ENCODE measurements around the gene KIF13A. TPM values are rescaled to one million over a fixed set of nuclear protein-coding genes. Genes with fewer than 3 reads are reported as not detected.

The KIF13A gene
- total RNA-seq, 1 experiment from 2014 or later = 52.2 TPM

DNA sequence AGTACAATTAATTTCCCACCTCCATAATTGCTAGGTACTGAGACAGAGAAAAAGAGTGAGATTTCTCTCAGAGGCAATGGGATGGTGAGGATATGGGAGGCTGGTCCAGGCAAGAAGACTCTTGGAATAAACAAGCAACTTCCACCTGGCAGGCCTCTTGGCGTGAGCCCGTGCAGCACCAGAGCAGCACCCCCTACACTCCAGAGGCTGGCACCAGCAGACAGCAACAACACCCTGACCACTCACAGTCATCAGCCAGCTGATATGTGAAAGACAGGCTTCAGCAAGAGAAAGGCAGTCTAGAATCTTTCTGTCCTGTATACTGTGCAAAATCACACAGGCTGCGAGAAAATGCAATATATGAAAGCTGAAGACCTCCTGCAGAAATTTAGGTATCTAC lies 59.7 kb downstream of the KIF13A start:
- Histone ChIP-seq H3K4me1 (replicated peaks; ENCODE audit: insufficient read depth) (peaks cover 44% of the 10 kb centered on the region), H3K36me3 (ENCODE audit: low read depth) (no peaks in the 10 kb centered on the region; the same call in 1 of the 2 replicates), H3K79me2 (ENCODE audit: low read depth) (peaks cover 55% of the 10 kb centered on the region), H3K4me3 (no peak overlapping the region), H4K20me1 (ENCODE audit: insufficient read depth) (no peaks in the 10 kb centered on the region), H3K27me3 (ENCODE audit: insufficient read depth, low read depth) (no peaks in the 10 kb centered on the region), H2AFZ (no peak overlapping the region), H3K9me3 (ENCODE audit: insufficient read depth, low read depth) (no peaks in the 10 kb centered on the region), H3K4me2 (no peak overlapping the region), H3K27ac (no peak overlapping the region), H3K9me2 (ENCODE audit: insufficient read depth) (no peaks in the 10 kb centered on the region), H3F3A (ENCODE audit: insufficient read depth, low read depth) (peaks cover 13% of the 10 kb centered on the region; the same call in 1 of the 2 replicates)
- no peak for TF ChIP-seq CTCF (conservative IDR thresholded peaks at IDR 0.05)
- no peak for DNase-seq
- BruUV-seq (replicated peaks) = no TSS peak
- ChIA-PET POLR2A (ENCODE audit: unreplicated experiment) (no interaction called here), CTCF (no interaction called here)
- intact Hi-C loops (cut with micrococcal nuclease; ENCODE audit: unreplicated experiment) = no loop called here

DNA sequence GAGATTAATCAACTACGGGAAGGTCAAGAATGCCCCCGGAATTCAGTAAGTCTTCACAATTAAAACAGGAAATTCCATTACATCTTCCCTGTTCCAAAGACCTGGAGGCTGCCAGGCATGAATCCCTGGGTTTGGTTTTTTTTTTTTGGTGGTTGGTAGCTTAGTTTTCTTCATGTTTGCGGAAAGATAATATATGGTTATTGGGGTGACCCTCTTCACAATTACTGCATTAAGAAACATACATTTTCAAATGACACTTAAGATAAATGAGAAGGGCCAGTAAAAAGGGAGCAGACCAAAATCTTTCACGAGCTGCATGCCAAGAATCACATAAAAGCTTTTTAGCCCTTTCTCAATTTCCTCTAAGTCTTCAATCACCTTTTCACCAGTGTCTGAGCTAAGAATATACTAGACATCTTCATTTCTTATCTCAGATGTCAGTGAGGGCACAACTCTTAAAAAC lies 64.0 kb downstream of the KIF13A start:
- Histone ChIP-seq H3K79me2 (ENCODE audit: low read depth) (peaks cover 42% of the 10 kb centered on the region), H2AFZ (no peak overlapping the region), H3K27ac (no peak overlapping the region), H4K20me1 (ENCODE audit: insufficient read depth) (no peaks in the 10 kb centered on the region), H3F3A (ENCODE audit: insufficient read depth, low read depth) (no peaks in the 10 kb centered on the region), H3K9me2 (ENCODE audit: insufficient read depth) (no peaks in the 10 kb centered on the region), H3K4me3 (no peak overlapping the region), H3K36me3 (ENCODE audit: low read depth) (no peaks in the 10 kb centered on the region), H3K4me1 (replicated peaks; ENCODE audit: insufficient read depth) (peaks cover 4% of the 10 kb centered on the region; the same call in 1 of the 2 replicates), H3K27me3 (ENCODE audit: insufficient read depth, low read depth) (no peaks in the 10 kb centered on the region), H3K9me3 (ENCODE audit: insufficient read depth, low read depth) (no peaks in the 10 kb centered on the region), H3K4me2 (no peak overlapping the region)
- DNase-seq = no peak
- ChIA-PET POLR2A (ENCODE audit: unreplicated experiment) (no interaction called here), CTCF (interaction anchor here (0.6 kb wide), 1 partner anchor 315 kb away, joined by 3 read pairs; no protein-coding TSS in a partner anchor)
- BruUV-seq (replicated peaks) = no TSS peak
- no peak for TF ChIP-seq EZH2 (IDR thresholded peaks at IDR 0.05; ENCODE audit: low read depth)
- no peak for TF ChIP-seq CTCF (conservative IDR thresholded peaks at IDR 0.05)
- intact Hi-C loops (cut with micrococcal nuclease; ENCODE audit: unreplicated experiment) = no loop called here

- no TSS peak for BruUV-seq (replicated peaks)
- peaks cover 26% of the 10 kb centered on the region for H3K79me2 ChIP-seq (ENCODE audit: low read depth)
- CTCF ChIA-PET = interaction anchor here (0.6 kb wide), 2 partner anchors 178 to 193 kb away, joined by 3 read pairs; no protein-coding TSS in a partner anchor
Measured at GRCh38 chr6:17921454-17921853, 66.0 kb downstream of the KIF13A start.

More at GRCh38 chr6:17921454-17921853, 66.0 kb downstream of the KIF13A start:
- Histone ChIP-seq H3K27ac (no peak overlapping the region), H2AFZ (no peak overlapping the region), H3K4me1 (replicated peaks; ENCODE audit: insufficient read depth) (no peaks in the 10 kb centered on the region), H3K27me3 (ENCODE audit: insufficient read depth, low read depth) (no peaks in the 10 kb centered on the region), H4K20me1 (ENCODE audit: insufficient read depth) (no peaks in the 10 kb centered on the region), H3F3A (ENCODE audit: insufficient read depth, low read depth) (no peaks in the 10 kb centered on the region), H3K4me2 (no peak overlapping the region), H3K9me2 (ENCODE audit: insufficient read depth) (no peaks in the 10 kb centered on the region), H3K4me3 (no peak overlapping the region), H3K36me3 (ENCODE audit: low read depth) (no peaks in the 10 kb centered on the region), H3K9me3 (ENCODE audit: insufficient read depth, low read depth) (no peaks in the 10 kb centered on the region)
- intact Hi-C loops (cut with micrococcal nuclease; ENCODE audit: unreplicated experiment) = no loop called here
- TF ChIP-seq EZH2 (IDR thresholded peaks at IDR 0.05; ENCODE audit: low read depth) (no peak), CTCF (conservative IDR thresholded peaks at IDR 0.05) (no peak)
- no peak for DNase-seq
- POLR2A ChIA-PET (ENCODE audit: unreplicated experiment) = interaction anchor here (0.6 kb wide), 1 partner anchor 12 kb away, joined by 5 read pairs; no protein-coding TSS in a partner anchor
